ENCODE results near the gene PCNX1. TPM values are rescaled to one million over a fixed set of nuclear protein-coding genes. Genes with fewer than 3 reads are reported as not detected.

PCNX1 gene
- total and polyA plus RNA-seq, 2 of the 4 experiments (the other 2 are of a cell fraction): 15.0 to 43.7 TPM

GRCh38 chr14:71036433-71036832 lies 129.2 kb downstream of the PCNX1 start:
- intact Hi-C loops (cut with micrococcal nuclease) (no loop called here), in situ Hi-C loops (cut with MboI; ENCODE audit: low sequenced_read_pairs) (no loop called here), dilution Hi-C loops (cut with HindIII; ENCODE audit: low sequenced_read_pairs, unreplicated experiment) (no loop called here)
- Histone ChIP-seq H3K9ac (ENCODE audit: low read depth, low read length) (no peak overlapping the region), H2BK15ac (ENCODE audit: low read depth, low read length) (no peak overlapping the region), H3K18ac (ENCODE audit: low read depth, low read length) (no peak overlapping the region), H2AK5ac (ENCODE audit: low read depth, low read length) (no peak overlapping the region), H3K27me3 (ENCODE audit: control insufficient read depth, insufficient read depth, low read length) (no peaks in the 10 kb centered on the region), H3K9me3 (ENCODE audit: control insufficient read depth, insufficient read depth, low read length) (no peaks in the 10 kb centered on the region; the same call in 1 of the 2 replicates), H3K27ac (ENCODE audit: insufficient read depth, low read length) (no peak overlapping the region), H3K36me3 (ENCODE audit: control insufficient read depth, insufficient read depth, low read length) (peaks cover 20% of the 10 kb centered on the region), H4K91ac (ENCODE audit: insufficient read depth, low read depth, low read length) (no peak overlapping the region), H3K9me1 (ENCODE audit: insufficient read depth, low read length) (peaks cover 9% of the 10 kb centered on the region; the same call in 1 of the 2 replicates), H3K79me1 (ENCODE audit: low read depth in 1 of 2, low read length in 2 of 2) (peaks cover 8 to 14% of the 10 kb centered on the region in 2 experiments; a peak in 3 of 4 replicates), H3K4me2 (ENCODE audit: low read depth, low read length) (no peak overlapping the region), H2AFZ (replicated peaks; ENCODE audit: low read length, poor library complexity) (no peak overlapping the region), H3K23ac (ENCODE audit: low read depth, low read length) (no peak overlapping the region), H2AK9ac (replicated peaks; ENCODE audit: low read depth, low read length, poor library complexity) (no peak overlapping the region), H4K8ac (ENCODE audit: low read depth in 2 of 2, low read length in 2 of 2) (no peak overlapping the region), H4K20me1 (ENCODE audit: insufficient read depth, low read length) (no peaks in the 10 kb centered on the region), H2BK120ac (ENCODE audit: low read depth, low read length) (no peak overlapping the region), H2BK20ac (ENCODE audit: low read depth, low read length) (no peak overlapping the region), H4K5ac (ENCODE audit: low read depth, low read length) (no peak overlapping the region), H2BK5ac (ENCODE audit: low read depth, low read length, poor library complexity, severe bottlenecking) (no peak overlapping the region), H3K56ac (ENCODE audit: extremely low read depth, insufficient read depth, low read length) (no peak overlapping the region), H3K14ac (replicated peaks; ENCODE audit: low read depth, low read length) (no peak overlapping the region), H3K4ac (ENCODE audit: low read depth, low read length) (no peak overlapping the region), H3K4me1 (ENCODE audit: control insufficient read depth, insufficient read depth, low read length) (no peaks in the 10 kb centered on the region), H3K4me3 (ENCODE audit: insufficient read depth, low read depth, low read length) (no peak overlapping the region)
- DNase-seq (no peak), ATAC-seq (ENCODE audit: low read depth) (no peak)
- no TSS peak for BruUV-seq (replicated peaks)
- no CpG with 5 or more reads among the region's 4 CpGs for WGBS, 2 experiments (ENCODE audit: extremely low coverage in 2 of 2, insufficient read length in 1 of 2)
- TF ChIP-seq RAD21 (IDR thresholded peaks at IDR 0.05; ENCODE audit: low read length): no peak
- TF ChIP-seq MAFK (IDR thresholded peaks at IDR 0.05; ENCODE audit: low read depth, low read length): no peak
- TF ChIP-seq NFE2L2 (IDR thresholded peaks at IDR 0.05; ENCODE audit: low read depth, low read length): no peak
- TF ChIP-seq MXI1 (IDR thresholded peaks at IDR 0.05; ENCODE audit: borderline replicate concordance, low read depth, low read length): no peak
- TF ChIP-seq CHD1 (IDR thresholded peaks at IDR 0.05; ENCODE audit: low read depth, low read length): no peak
- TF ChIP-seq RCOR1 (IDR thresholded peaks at IDR 0.05; ENCODE audit: insufficient replicate concordance, low read length): no peak
- no peak for TF ChIP-seq USF2 (IDR thresholded peaks at IDR 0.05; ENCODE audit: low read depth, low read length)
- no peak for TF ChIP-seq CEBPB (IDR thresholded peaks at IDR 0.05; ENCODE audit: low read depth, low read length)
- TF ChIP-seq POLR2A (IDR thresholded peaks at IDR 0.05; ENCODE audit: low read depth, low read length): no peak
- TF ChIP-seq CTCF (conservative IDR thresholded peaks at IDR 0.05; ENCODE audit: low read depth, low read length): no peak
- no peak for TF ChIP-seq ELK1 (IDR thresholded peaks at IDR 0.05; ENCODE audit: borderline replicate concordance, low read depth, low read length)
- no peak for TF ChIP-seq BHLHE40 (IDR thresholded peaks at IDR 0.05; ENCODE audit: low read depth, low read length)
- no peak for TF ChIP-seq FOS (IDR thresholded peaks at IDR 0.05; ENCODE audit: low read depth, low read length)
- ChIA-PET CTCF (no interaction called here), POLR2A (ENCODE audit: unreplicated experiment) (no interaction called here)
